Testis (tissue), 2 donors: Measurements from ENCODE around the gene HDAC7.

Experiments
- CTCF ChIP-seq, 3 experiments: fragments of 450-650 bp in 2 of 3; fragments of 200-600 bp in 1 of 3; sonication (generic) in 1 of 3; IDR thresholded peaks; one replicate each; pipeline ENCODE4 v1.5.1; 2016 to 2019; ENCODE audit warnings: antibody characterized with exemption in 3 of 3, mild to moderate bottlenecking in 2 of 3, moderate library complexity in 1 of 3
- POLR2A ChIP-seq: fragments of 450-650 bp; IDR thresholded peaks from one replicate; pipeline ENCODE4 v1.6.1; 2017; ENCODE audit warnings: antibody characterized with exemption, mild to moderate bottlenecking, moderate library complexity

GRCh38 chr12:47739297-47739696 is 80.4 kb downstream of the HDAC7 start:
- no peak for TF ChIP-seq CTCF (IDR thresholded peaks at IDR 0.05)
- no peak for TF ChIP-seq POLR2A
